Skeletal muscle tissue (tissue), 4 donors: ENCODE data around the gene MED12. TPM values are rescaled to one million over a fixed set of nuclear protein-coding genes. Genes with fewer than 3 reads are reported as not detected.

ENCODE experiments used
- H3K27ac ChIP-seq: one replicate; pipeline ENCODE4 v1.7.0; 2013; ENCODE audit warnings: mild to moderate bottlenecking, low read depth, low read length, inconsistent platforms
- H3K27me3 ChIP-seq, 3 donors: one replicate each; pipeline ENCODE4 v1.7.0; 2013; ENCODE audit warnings: low read length in 3 of 3; ENCODE audit not compliant: control insufficient read depth in 3 of 3, insufficient read depth in 3 of 3
- H3K36me3 ChIP-seq, 3 donors: one replicate each; pipeline ENCODE4 v1.7.0; 2013; ENCODE audit warnings: low read length in 3 of 3; ENCODE audit not compliant: control insufficient read depth in 3 of 3, insufficient read depth in 3 of 3
- H3K4me1 ChIP-seq, 3 donors: one replicate each; pipeline ENCODE4 v1.7.0; 2013; ENCODE audit warnings: low read length in 3 of 3, mild to moderate bottlenecking in 3 of 3; ENCODE audit not compliant: control insufficient read depth in 3 of 3, insufficient read depth in 3 of 3
- H3K4me3 ChIP-seq, 3 donors: one replicate each; pipeline ENCODE4 v1.7.0; 2013; ENCODE audit warnings: low read length in 3 of 3
- H3K9ac ChIP-seq, 3 donors: one replicate each; pipeline ENCODE4 v1.7.0; 2013; ENCODE audit warnings: low read length in 3 of 3, mild to moderate bottlenecking in 3 of 3, moderate library complexity in 2 of 3, low read depth in 1 of 3
- H3K9me3 ChIP-seq, 3 donors: one replicate each; pipeline ENCODE4 v1.7.0; 2013; ENCODE audit warnings: low read length in 3 of 3; ENCODE audit not compliant: control insufficient read depth in 3 of 3
- total RNA-seq: library from RNA; depleted of rRNA; stranded (reverse); fragments of >200 nt; gene quantifications from one replicate; pipeline ENCODE4 v1.2.3, GENCODE V29; 2014
- donor health status: Osteomylitis.

The MED12 gene
- total RNA-seq, 1 donor from 2014 or later: 37.6 TPM

GRCh38 chrX:71128915-71129765, 10.7 kb downstream of the MED12 start:
- Histone ChIP-seq H3K27ac (no peak overlapping the region), H3K9ac (no peak overlapping the region), H3K4me1 (no peaks in the 10 kb centered on the region), H3K27me3 (peaks cover 0 to 4% (median 0%) of the 10 kb centered on the region in 3 donors), H3K9me3 (no peaks in the 10 kb centered on the region), H3K36me3 (peaks cover 64 to 83% (median 76%) of the 10 kb centered on the region in 3 donors), H3K4me3 (no peak overlapping the region)

- no peak overlapping the region for H3K4me3 ChIP-seq
- peaks cover 62 to 76% (median 65%) of the 10 kb centered on the region in 3 donors for H3K36me3 ChIP-seq
These were observed 13.1 kb downstream of the MED12 start for GRCh38 chrX:71131510-71131909.

GRCh38 chrX:71140440-71140839, 22.0 kb downstream of the MED12 start:
- Histone ChIP-seq H3K27ac (no peak overlapping the region), H3K9ac (no peak overlapping the region), H3K4me1 (peaks cover 2 to 15% (median 6%) of the 10 kb centered on the region in 3 donors), H3K27me3 (no peaks in the 10 kb centered on the region), H3K9me3 (no peaks in the 10 kb centered on the region), H3K4me3 (no peak overlapping the region), H3K36me3 (peaks cover 22 to 34% (median 26%) of the 10 kb centered on the region in 3 donors)

More at GRCh38 chrX:71131510-71131909, 13.1 kb downstream of the MED12 start:
- Histone ChIP-seq H3K27me3 (peaks cover 0 to 4% (median 0%) of the 10 kb centered on the region in 3 donors), H3K4me1 (no peaks in the 10 kb centered on the region), H3K9ac (no peak overlapping the region), H3K27ac (no peak overlapping the region), H3K9me3 (no peaks in the 10 kb centered on the region)

- no peaks in the 10 kb centered on the region for H3K27me3 ChIP-seq
- no peak overlapping the region for H3K9ac ChIP-seq
- H3K4me3 ChIP-seq: no peak overlapping the region
- peaks cover 9 to 15% (median 10%) of the 10 kb centered on the region in 3 donors for H3K36me3 ChIP-seq
- no peak overlapping the region for H3K27ac ChIP-seq
- H3K9me3 ChIP-seq: no peaks in the 10 kb centered on the region
- H3K4me1 ChIP-seq: peaks cover 3 to 22% (median 10%) of the 10 kb centered on the region in 3 donors
These were observed 25.1 kb downstream of the MED12 start for GRCh38 chrX:71143508-71143907.

GRCh38 chrX:71144651-71145050, 26.3 kb downstream of the MED12 start, which contains the start of gene NLGN3:
Gene NLGN3 (plus strand): TSS chrX:71144841. CDS start chrX:71147750, 2,909 bp downstream.
- H3K9me3 ChIP-seq: no peaks in the 10 kb centered on the region
- H3K4me1 ChIP-seq: peaks cover 3 to 22% (median 10%) of the 10 kb centered on the region in 3 donors
- H3K27me3 ChIP-seq: no peaks in the 10 kb centered on the region
- H3K27ac ChIP-seq: no peak within 1 kb of the TSS
- peaks cover 0 to 7% (median 7%) of the 10 kb centered on the region in 3 donors for H3K36me3 ChIP-seq
- H3K4me3 ChIP-seq: peak within 1 kb of the TSS in 2 of 3 donors; percentile 20 to 35
- no peak within 1 kb of the TSS for H3K9ac ChIP-seq

GRCh38 chrX:71147496-71148277, 29.3 kb downstream of the MED12 start:
- Histone ChIP-seq H3K9me3 (no peaks in the 10 kb centered on the region), H3K27me3 (no peaks in the 10 kb centered on the region), H3K9ac (no peak overlapping the region), H3K4me3 (no peak overlapping the region), H3K4me1 (peaks cover 3 to 22% (median 10%) of the 10 kb centered on the region in 3 donors), H3K27ac (no peak overlapping the region), H3K36me3 (no peaks in the 10 kb centered on the region)

GRCh38 chrX:71148278-71148663, 29.9 kb downstream of the MED12 start:
- Histone ChIP-seq H3K4me3 (no peak overlapping the region), H3K9ac (no peak overlapping the region), H3K9me3 (no peaks in the 10 kb centered on the region), H3K4me1 (peaks cover 3 to 21% (median 10%) of the 10 kb centered on the region in 3 donors), H3K27ac (no peak overlapping the region), H3K36me3 (no peaks in the 10 kb centered on the region), H3K27me3 (no peaks in the 10 kb centered on the region)

- Histone ChIP-seq H3K9me3 (no peaks in the 10 kb centered on the region), H3K4me1 (peaks cover 0 to 7% (median under 1%) of the 10 kb centered on the region in 3 donors), H3K27ac (no peak overlapping the region), H3K9ac (no peak overlapping the region), H3K36me3 (no peaks in the 10 kb centered on the region), H3K27me3 (peaks cover 0 to 2% (median 0%) of the 10 kb centered on the region in 3 donors), H3K4me3 (no peak overlapping the region)
These were observed 33.0 kb downstream of the MED12 start for GRCh38 chrX:71151366-71151765.

- no peaks in the 10 kb centered on the region for H3K36me3 ChIP-seq
- H3K27me3 ChIP-seq: peaks cover 0 to 7% (median 0%) of the 10 kb centered on the region in 3 donors
- H3K27ac ChIP-seq: no peak overlapping the region
- H3K9me3 ChIP-seq: no peaks in the 10 kb centered on the region
- H3K4me3 ChIP-seq: no peak overlapping the region
- H3K4me1 ChIP-seq: no peaks in the 10 kb centered on the region
- H3K9ac ChIP-seq: no peak overlapping the region
These were observed 35.8 kb downstream of the MED12 start for GRCh38 chrX:71154196-71154595.
